K562 (cell line): ENCODE data around the gene DENND5B.

Experiments used
- CTCF ChIP-seq, 3 experiments: IDR thresholded peaks in 2 of 3; conservative IDR thresholded peaks in 1 of 3; 2 replicates each; pipeline ENCODE4 v1.5.1; 2011 to 2012; ENCODE audit warnings: low read length in 3 of 3, mild to moderate bottlenecking in 3 of 3, control low read depth in 2 of 3, improper control_type of control experiment in 1 of 3, inconsistent platforms in 1 of 3, low read depth in 1 of 3, mixed read lengths in 1 of 3, moderate library complexity in 1 of 3; ENCODE audit not compliant: insufficient read depth in 2 of 3
- EZH2 ChIP-seq: IDR thresholded peaks from 2 replicates; pipeline ENCODE4 v1.6.1; 2012; ENCODE audit warnings: low read depth, mild to moderate bottlenecking, inconsistent platforms, low read length, borderline replicate concordance
- FOXJ3 ChIP-seq: sonication (generic); formaldehyde crosslinking; IDR thresholded peaks from 2 replicates; pipeline ENCODE4 v1.4.0; 2020; ENCODE audit warnings: mild to moderate bottlenecking, missing genetic modification reagents
- HDAC2 ChIP-seq: fragments of 450-650 bp; IDR thresholded peaks from 2 replicates; pipeline ENCODE4 v1.6.1; 2016; ENCODE audit warnings: mild to moderate bottlenecking
- POLR2A ChIP-seq: fragments of 450-650 bp; conservative IDR thresholded peaks from 2 replicates; pipeline ENCODE4 v1.6.1; 2016
- RCOR1 ChIP-seq, 2 experiments: IDR thresholded peaks; 2 replicates each; pipeline ENCODE4 v1.6.1; 2012; ENCODE audit warnings: low read depth in 2 of 2, low read length in 2 of 2, borderline replicate concordance in 1 of 2, improper control_type of control experiment in 1 of 2
- SAFB2 ChIP-seq: fragments of 200-400 bp; formaldehyde crosslinking; IDR thresholded peaks from 2 replicates; pipeline ENCODE4 v1.6.1; 2018; ENCODE audit warnings: borderline replicate concordance, low read length, low read depth, moderate library complexity; ENCODE audit not compliant: severe bottlenecking
- SMC3 ChIP-seq: conservative IDR thresholded peaks from 2 replicates; pipeline ENCODE4 v1.6.1; 2011; ENCODE audit warnings: low read depth, low read length, improper control_type of control experiment; ENCODE audit not compliant: insufficient read depth
- SP2 ChIP-seq: IDR thresholded peaks from 2 replicates; pipeline ENCODE4 v1.6.1; 2011; ENCODE audit warnings: mild to moderate bottlenecking, low read depth, low read length, moderate library complexity; ENCODE audit not compliant: poor library complexity, severe bottlenecking; ENCODE audit errors: extremely low read depth
- SRF ChIP-seq, 2 experiments: fragments of 250-450, 450-650 bp in 1 of 2; sonication (Bioruptor Pico) in 1 of 2; sonication (generic) in 1 of 2; formaldehyde crosslinking; IDR thresholded peaks; 2 replicates each; pipeline versions ENCODE4 v1.5.0 to v1.5.1; 2020 to 2022; ENCODE audit warnings: mild to moderate bottlenecking in 1 of 2, missing genetic modification reagents in 1 of 2
- ZBTB33 ChIP-seq: sonication (generic); formaldehyde crosslinking; IDR thresholded peaks from 2 replicates; pipeline ENCODE4 v1.8.1; 2023; ENCODE audit warnings: mild to moderate bottlenecking, missing genetic modification reagents
- ZBTB9 ChIP-seq: fragments of 450-650 bp; formaldehyde crosslinking; IDR thresholded peaks from 2 replicates; pipeline ENCODE4 v1.4.0; 2020; ENCODE audit warnings: mild to moderate bottlenecking, moderate library complexity

DNA sequence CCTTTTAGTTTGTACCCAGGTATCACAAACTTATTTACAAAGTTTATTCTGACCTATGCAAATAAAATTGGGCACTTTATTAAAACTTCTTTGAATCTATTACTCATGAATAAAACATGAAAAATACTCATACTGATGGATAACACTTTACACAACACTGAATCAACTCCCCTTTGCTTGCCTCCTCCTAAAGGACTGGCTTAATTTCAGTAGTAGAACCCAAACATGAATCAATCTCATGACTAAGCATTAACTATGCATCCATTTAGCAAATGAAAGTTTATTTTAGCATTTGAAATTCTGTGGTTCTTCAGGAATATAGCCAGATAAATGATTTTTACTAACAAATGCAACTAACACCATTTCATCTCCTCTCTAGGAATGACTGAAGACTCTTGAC is 32.4 kb downstream of the DENND5B start:
- no peak for TF ChIP-seq POLR2A
- no peak for TF ChIP-seq CTCF (IDR thresholded peaks at IDR 0.05 in 2 of 3, conservative IDR thresholded peaks at IDR 0.05 in 1 of 3; ENCODE audit: insufficient read depth in 2 of 3, low read depth in 1 of 3, low read length in 3 of 3)
- no peak for TF ChIP-seq SRF (CRISPR knock-in tag; IDR thresholded peaks at IDR 0.05)
- no peak for TF ChIP-seq SP2
- TF ChIP-seq ZBTB9 (CRISPR knock-in tag), result no peak
- TF ChIP-seq HDAC2, result no peak
- no peak for TF ChIP-seq FOXJ3
- TF ChIP-seq RCOR1 (IDR thresholded peaks at IDR 0.05; ENCODE audit: borderline replicate concordance in 1 of 2, low read depth in 2 of 2, low read length in 2 of 2), result no peak
- no peak for TF ChIP-seq ZBTB33
- TF ChIP-seq SMC3, result no peak
- TF ChIP-seq SAFB2, result no peak
- no peak for TF ChIP-seq EZH2
